ENCODE results near the gene ART3.

Gene ART3

GRCh38 chr4:76074993-76075600 is 588 bp downstream of the ART3 start:
- DNase-seq: no peak

- DNase-seq: no peak
Measured at GRCh38 chr4:76078033-76078613, 3.6 kb downstream of the ART3 start.

- DNase-seq: no peak
Measured at GRCh38 chr4:76083386-76083988, 9.0 kb downstream of the ART3 start.

- DNase-seq: no peak
Measured at GRCh38 chr4:76084542-76084941, 10.0 kb downstream of the ART3 start.

GRCh38 chr4:76087007-76087769 is 12.7 kb downstream of the ART3 start:
- no peak for DNase-seq

GRCh38 chr4:76088719-76089118 is 14.2 kb downstream of the ART3 start:
- DNase-seq: no peak

GRCh38 chr4:76090241-76090691 is 15.8 kb downstream of the ART3 start:
- peak; percentile 18 to 70 for DNase-seq

- no peak for DNase-seq
Measured at GRCh38 chr4:76091052-76091451, 16.5 kb downstream of the ART3 start.

- no peak for DNase-seq
Measured at GRCh38 chr4:76095568-76095967, 21.1 kb downstream of the ART3 start.

GRCh38 chr4:76096076-76096475 is 21.6 kb downstream of the ART3 start:
- no peak for DNase-seq

GRCh38 chr4:76105652-76106051 is 31.1 kb downstream of the ART3 start:
- no peak for DNase-seq

GRCh38 chr4:76106442-76106841 is 31.9 kb downstream of the ART3 start:
- DNase-seq: no peak

- no peak for DNase-seq
Measured at GRCh38 chr4:76108467-76109181, 34.1 kb downstream of the ART3 start.

GRCh38 chr4:76116821-76117220 is 42.3 kb downstream of the ART3 start:
- no peak for DNase-seq

GRCh38 chr4:76117536-76117935 is 43.0 kb downstream of the ART3 start:
- no peak for DNase-seq

GRCh38 chr4:76120199-76120598 is 45.7 kb downstream of the ART3 start:
- DNase-seq: no peak

- no peak for DNase-seq
Measured at GRCh38 chr4:76125816-76126215, 51.3 kb downstream of the ART3 start.

GRCh38 chr4:76127754-76128153 is 53.2 kb downstream of the ART3 start:
- DNase-seq: no peak

GRCh38 chr4:76141241-76141640 is 66.7 kb downstream of the ART3 start:
- DNase-seq: no peak

- DNase-seq: no peak
Measured at GRCh38 chr4:76144546-76144945, 70.0 kb downstream of the ART3 start.

- DNase-seq: peak; percentile 34 to 45
Measured at GRCh38 chr4:76147454-76148141, 73.1 kb downstream of the ART3 start.

- DNase-seq: peak; percentile 94 to 96
Measured at GRCh38 chr4:76148142-76148865, 73.8 kb downstream of the ART3 start, which contains the start of gene NUP54. TSS of gene NUP54 (minus strand) at chr4:76148397. CDS start at chr4:76148374, 23 bp downstream.
